Stimulated activated CD8-positive, alpha-beta memory T cell treated with anti-CD3 and anti-CD28 coated beads, Interleukin-4, amount 100 ng/mL, for 4 hours (primary cell): ENCODE data around the gene BTN2A1.
"Not testable (repeated sequence)": the region's sequence is repeated elsewhere in the genome, so short reads cannot be mapped to it uniquely, and the experiment has no call there.

Source experiments
- DNase-seq, 2 donors: peaks; one replicate each; pipeline ENCODE4 v3.0.0-alpha.2; 2020; ENCODE audit warnings: low read depth in 2 of 2, low spot score in 1 of 2

Gene BTN2A1

DNA sequence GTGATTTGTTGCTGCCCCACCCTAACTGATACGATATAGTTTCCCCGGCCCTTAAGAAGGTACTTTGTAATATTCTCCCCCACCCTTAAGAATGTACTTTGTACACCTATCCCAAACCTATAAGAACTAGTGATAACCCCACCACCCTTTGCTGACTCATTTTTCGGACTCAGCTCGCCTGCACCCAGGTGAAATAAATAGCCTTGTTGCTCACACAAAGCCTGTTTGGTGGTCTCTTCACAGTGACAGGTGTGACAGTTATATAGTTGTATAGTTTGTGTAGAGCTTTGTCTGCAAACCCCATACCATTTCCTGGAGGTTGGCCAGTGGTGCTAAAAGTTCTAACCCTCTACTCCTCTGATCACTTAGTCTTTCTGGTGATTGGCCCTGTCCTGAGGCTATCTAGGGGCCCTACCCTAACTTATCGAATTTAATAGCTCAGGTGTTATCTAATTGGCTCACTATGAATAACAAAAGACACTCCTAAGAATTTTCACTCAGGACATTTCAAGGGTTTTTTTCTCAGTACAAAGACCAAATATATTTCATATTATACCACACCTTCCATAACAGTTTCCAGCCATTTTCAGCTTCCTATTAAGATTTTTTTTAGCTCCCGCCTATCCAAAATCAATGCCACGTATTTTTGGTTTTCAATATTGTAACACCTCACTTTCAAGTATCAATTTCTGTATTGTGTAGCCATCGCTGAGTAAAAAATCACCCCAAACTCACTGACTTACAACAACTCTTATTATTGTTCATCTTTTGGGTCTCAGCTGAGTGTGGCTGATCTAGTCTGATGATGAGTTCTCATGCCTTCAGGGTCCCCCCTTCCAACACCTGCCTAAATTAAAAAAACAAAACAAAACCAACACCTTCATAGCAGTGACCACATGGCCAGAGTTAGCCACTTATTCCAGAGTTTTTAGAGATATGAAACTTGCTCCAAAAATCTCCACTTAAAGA, 32.5 kb downstream of the BTN2A1 start:
- no peak for DNase-seq

DNA sequence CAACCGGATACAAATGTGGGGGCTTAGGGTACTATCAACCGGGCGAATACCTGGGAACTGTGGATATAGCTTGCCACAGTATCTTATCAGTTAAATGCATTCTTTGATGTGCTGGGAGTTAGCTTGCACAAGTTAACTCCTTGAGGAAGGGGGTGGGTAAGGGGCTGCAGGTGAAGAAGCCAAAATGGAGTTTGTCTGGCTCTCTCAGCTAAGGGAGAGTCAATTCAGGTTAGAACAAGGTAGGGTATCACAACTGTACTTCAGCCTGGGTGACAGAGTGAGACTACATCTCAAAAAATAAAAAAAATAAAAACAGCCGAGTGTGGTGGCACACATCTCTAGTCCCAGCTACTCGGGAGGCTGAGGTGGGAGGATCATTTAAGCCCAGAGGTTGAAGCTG, 33.8 kb downstream of the BTN2A1 start:
- DNase-seq = no peak

- no peak for DNase-seq
Measured at GRCh38 chr6:26493258-26493657, 35.5 kb downstream of the BTN2A1 start.

DNA sequence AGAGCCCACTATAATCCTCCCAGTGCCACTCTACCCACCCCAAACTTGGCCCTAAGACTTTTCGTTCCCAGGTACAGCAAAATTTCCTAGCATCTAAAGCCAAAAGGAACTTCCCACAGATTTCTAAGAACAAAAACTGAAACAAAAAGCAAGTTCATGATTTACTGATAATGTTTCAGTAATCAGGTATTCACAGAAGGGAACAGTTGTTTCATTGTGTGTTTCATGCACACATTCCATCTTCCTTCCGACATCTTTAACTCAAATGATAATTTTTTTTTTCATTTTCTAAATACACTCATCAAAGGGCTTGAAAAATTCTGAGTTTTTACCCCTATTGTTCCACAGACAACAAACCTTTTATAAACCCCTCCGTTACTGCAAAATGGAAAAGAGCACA, 36.4 kb downstream of the BTN2A1 start:
- DNase-seq = no peak

- DNase-seq = no peak
Measured at GRCh38 chr6:26495281-26495680, 37.5 kb downstream of the BTN2A1 start.

GRCh38 chr6:26497610-26498009, 39.9 kb downstream of the BTN2A1 start:
- no peak for DNase-seq

DNA sequence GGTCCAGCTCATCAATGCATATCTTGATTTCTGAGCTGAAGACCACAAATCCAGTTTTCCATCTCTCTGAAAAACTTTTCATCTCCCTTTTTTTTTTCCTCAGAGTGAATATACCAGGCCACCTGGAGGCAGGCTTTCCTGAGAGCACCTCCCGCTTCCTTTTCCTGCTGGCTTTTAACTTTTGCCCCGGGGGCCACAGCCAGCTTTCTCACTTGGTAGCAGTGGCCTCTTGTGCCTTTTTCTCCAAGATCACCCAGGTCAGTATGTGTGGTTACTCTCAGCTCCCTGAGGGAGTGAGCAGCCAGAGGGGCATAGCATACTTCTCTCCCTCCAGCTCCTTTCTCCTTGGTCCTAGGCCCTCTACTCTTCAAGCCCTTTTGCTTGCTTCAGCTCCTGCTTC, 42.3 kb downstream of the BTN2A1 start, which contains the start of gene BTN1A1:
Gene BTN1A1 (plus strand): TSS at position 202 of the 400 bp plus-strand sequence. CDS start 984 bp downstream, outside the sequence.
- DNase-seq = no peak

GRCh38 chr6:26501482-26501986, 43.8 kb downstream of the BTN2A1 start:
- DNase-seq = peak in 1 of 2 donors; percentile 0

- no peak for DNase-seq
Measured at GRCh38 chr6:26502165-26502564, 44.4 kb downstream of the BTN2A1 start.

GRCh38 chr6:26502626-26503025, 44.9 kb downstream of the BTN2A1 start:
- DNase-seq = no peak

GRCh38 chr6:26507658-26508057, 49.9 kb downstream of the BTN2A1 start:
- DNase-seq = no peak

GRCh38 chr6:26511033-26511432, 53.3 kb downstream of the BTN2A1 start:
- DNase-seq = not testable (repeated sequence)

GRCh38 chr6:26514984-26515383, 57.2 kb downstream of the BTN2A1 start:
- DNase-seq = no peak

DNA sequence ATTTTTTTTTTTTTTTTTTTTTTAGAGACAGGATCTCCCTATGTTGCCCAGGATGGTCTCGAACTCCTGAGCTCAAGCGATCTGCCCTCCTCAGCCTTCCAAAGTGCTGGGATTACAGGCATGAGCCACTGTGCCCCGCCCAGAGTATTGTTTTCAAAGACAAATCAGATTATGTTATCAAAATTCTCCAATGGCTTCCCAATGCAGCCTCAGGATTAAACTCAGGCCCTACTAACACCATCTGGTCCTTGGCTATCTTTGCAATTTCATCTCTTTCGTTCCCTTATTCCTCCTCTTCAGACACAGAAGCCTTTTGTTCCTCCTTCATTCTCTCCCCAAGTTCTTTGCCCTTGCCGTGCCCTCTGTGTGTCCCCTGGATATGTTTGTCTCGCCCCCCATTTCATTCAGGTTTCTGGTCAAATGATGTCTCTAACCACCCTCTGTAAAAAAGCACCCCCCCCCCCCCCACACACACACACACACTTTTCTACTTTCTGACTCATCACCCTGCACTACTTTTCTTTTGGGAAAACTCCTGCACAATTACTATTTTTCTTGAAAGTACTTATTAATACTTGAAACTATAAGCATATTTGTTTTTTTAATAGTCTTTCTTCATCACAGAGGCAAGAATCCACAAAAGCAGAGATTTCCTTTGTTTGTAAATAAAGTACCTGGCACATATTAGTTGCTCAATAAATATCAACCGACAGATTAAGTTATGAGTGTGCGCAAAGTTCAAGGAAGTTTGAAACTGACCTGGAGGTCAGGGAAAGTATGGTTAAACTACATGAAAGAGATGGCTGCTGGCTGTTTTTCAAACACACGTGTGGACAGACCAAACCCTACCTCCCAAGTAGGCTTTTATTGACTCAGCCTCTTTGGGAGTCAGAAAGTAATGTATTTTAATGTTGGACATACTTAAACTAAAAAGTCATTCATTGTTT, 59.0 kb downstream of the BTN2A1 start:
- DNase-seq = no peak
